IMR-90 (cell line): Measurements from ENCODE around the gene PKD2L1.

Experiments
- BHLHE40 ChIP-seq: fragments of 150-350 bp; IDR thresholded peaks from 2 replicates; pipeline ENCODE4 v1.6.1; 2016; ENCODE audit warnings: mild to moderate bottlenecking, low read depth, low read length
- CEBPB ChIP-seq: IDR thresholded peaks from 2 replicates; pipeline ENCODE4 v1.6.1; 2012; ENCODE audit warnings: low read depth, low read length, improper control_type of control experiment
- ELK1 ChIP-seq: fragments of 150-350 bp; IDR thresholded peaks from 2 replicates; pipeline ENCODE4 v1.6.1; 2016; ENCODE audit warnings: low read depth, mild to moderate bottlenecking, low read length, moderate library complexity, borderline replicate concordance
- MAFK ChIP-seq: IDR thresholded peaks from 2 replicates; pipeline ENCODE4 v1.6.1; 2012; ENCODE audit warnings: low read depth, low read length, improper control_type of control experiment
- MAZ ChIP-seq: IDR thresholded peaks from 2 replicates; pipeline ENCODE4 v1.6.1; 2012; ENCODE audit warnings: low read depth, mild to moderate bottlenecking, low read length, improper control_type of control experiment, moderate library complexity, borderline replicate concordance
- MXI1 ChIP-seq: IDR thresholded peaks from 2 replicates; pipeline ENCODE4 v1.6.1; 2012; ENCODE audit warnings: low read depth, mild to moderate bottlenecking, low read length, moderate library complexity, borderline replicate concordance
- POLR2A ChIP-seq: IDR thresholded peaks from 2 replicates; pipeline ENCODE4 v1.6.1; 2012; ENCODE audit warnings: mild to moderate bottlenecking, low read depth, low read length
- RAD21 ChIP-seq: IDR thresholded peaks from 2 replicates; pipeline ENCODE4 v1.6.1; 2012; ENCODE audit warnings: low read length, improper control_type of control experiment
- RCOR1 ChIP-seq: IDR thresholded peaks from 2 replicates; pipeline ENCODE4 v1.6.1; 2012; ENCODE audit warnings: mild to moderate bottlenecking, low read length, improper control_type of control experiment; ENCODE audit not compliant: insufficient replicate concordance
- RFX5 ChIP-seq: IDR thresholded peaks from 2 replicates; pipeline ENCODE4 v1.8.0; 2012; ENCODE audit warnings: low read depth, mild to moderate bottlenecking, low read length, moderate library complexity
- SMC3 ChIP-seq: fragments of 150-350 bp; IDR thresholded peaks from 2 replicates; pipeline ENCODE4 v1.6.1; 2016; ENCODE audit warnings: low read depth, mild to moderate bottlenecking, antibody characterized with exemption, low read length, moderate library complexity
- TF ChIP-seq, protein P1 (sequence below): conservative IDR thresholded peaks from 2 replicates; pipeline ENCODE4 v1.5.1; 2012; ENCODE audit warnings: mild to moderate bottlenecking, low read depth, low read length, improper control_type of control experiment
- TF ChIP-seq, protein P2 (sequence below): fragments of 150-350 bp; IDR thresholded peaks from 2 replicates; pipeline ENCODE4 v1.6.1; 2017; ENCODE audit warnings: mild to moderate bottlenecking, antibody characterized with exemption, low read length, low read depth

DNA sequence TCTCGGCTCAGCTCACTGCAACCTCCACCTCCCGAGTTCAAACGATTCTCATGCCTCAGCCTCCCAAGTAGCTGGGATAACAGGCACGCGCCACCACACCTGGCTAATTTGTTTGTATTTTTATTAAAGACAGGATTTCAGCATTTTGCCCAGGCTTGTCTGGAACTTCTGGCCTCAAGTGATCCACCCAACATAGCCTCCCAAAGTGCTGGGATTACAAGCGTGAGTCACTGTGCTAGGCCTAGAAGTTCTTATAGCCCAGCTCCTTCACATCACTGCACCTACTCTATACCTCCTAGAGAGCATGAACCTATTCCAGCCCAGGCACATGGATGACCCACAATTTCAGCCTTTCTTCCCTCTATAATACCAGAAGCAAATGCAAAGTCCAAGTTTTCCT is 42.3 kb downstream of the PKD2L1 start:
- TF ChIP-seq, protein P1, sequence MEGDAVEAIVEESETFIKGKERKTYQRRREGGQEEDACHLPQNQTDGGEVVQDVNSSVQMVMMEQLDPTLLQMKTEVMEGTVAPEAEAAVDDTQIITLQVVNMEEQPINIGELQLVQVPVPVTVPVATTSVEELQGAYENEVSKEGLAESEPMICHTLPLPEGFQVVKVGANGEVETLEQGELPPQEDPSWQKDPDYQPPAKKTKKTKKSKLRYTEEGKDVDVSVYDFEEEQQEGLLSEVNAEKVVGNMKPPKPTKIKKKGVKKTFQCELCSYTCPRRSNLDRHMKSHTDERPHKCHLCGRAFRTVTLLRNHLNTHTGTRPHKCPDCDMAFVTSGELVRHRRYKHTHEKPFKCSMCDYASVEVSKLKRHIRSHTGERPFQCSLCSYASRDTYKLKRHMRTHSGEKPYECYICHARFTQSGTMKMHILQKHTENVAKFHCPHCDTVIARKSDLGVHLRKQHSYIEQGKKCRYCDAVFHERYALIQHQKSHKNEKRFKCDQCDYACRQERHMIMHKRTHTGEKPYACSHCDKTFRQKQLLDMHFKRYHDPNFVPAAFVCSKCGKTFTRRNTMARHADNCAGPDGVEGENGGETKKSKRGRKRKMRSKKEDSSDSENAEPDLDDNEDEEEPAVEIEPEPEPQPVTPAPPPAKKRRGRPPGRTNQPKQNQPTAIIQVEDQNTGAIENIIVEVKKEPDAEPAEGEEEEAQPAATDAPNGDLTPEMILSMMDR = no peak
- TF ChIP-seq POLR2A (no peak), RCOR1 (no peak), BHLHE40 (no peak), MAFK (no peak), ELK1 (no peak), MAZ (no peak), SMC3 (no peak), MXI1 (no peak), RFX5 (no peak), RAD21 (no peak), CEBPB (no peak)
- TF ChIP-seq, protein P2, sequence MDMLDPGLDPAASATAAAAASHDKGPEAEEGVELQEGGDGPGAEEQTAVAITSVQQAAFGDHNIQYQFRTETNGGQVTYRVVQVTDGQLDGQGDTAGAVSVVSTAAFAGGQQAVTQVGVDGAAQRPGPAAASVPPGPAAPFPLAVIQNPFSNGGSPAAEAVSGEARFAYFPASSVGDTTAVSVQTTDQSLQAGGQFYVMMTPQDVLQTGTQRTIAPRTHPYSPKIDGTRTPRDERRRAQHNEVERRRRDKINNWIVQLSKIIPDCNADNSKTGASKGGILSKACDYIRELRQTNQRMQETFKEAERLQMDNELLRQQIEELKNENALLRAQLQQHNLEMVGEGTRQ = no peak
